BLaER1 (cell line): ENCODE measurements around the gene FANCE.

Source experiments
- H3K27ac ChIP-seq: shearing (Covaris generic); formaldehyde crosslinking; 2 replicates; pipeline ENCODE4 v1.8.1; 2022
- H3K27me3 ChIP-seq: shearing (Covaris generic); formaldehyde crosslinking; 2 replicates; pipeline ENCODE4 v1.8.1; 2022
- H3K36me3 ChIP-seq: shearing (Covaris generic); formaldehyde crosslinking; 2 replicates; pipeline ENCODE4 v1.8.1; 2022
- H3K4me1 ChIP-seq: shearing (Covaris generic); formaldehyde crosslinking; 2 replicates; pipeline ENCODE4 v1.8.1; 2022
- H3K4me2 ChIP-seq: shearing (Covaris generic); formaldehyde crosslinking; 2 replicates; pipeline ENCODE4 v1.8.1; 2022
- H3K4me3 ChIP-seq: shearing (Covaris generic); formaldehyde crosslinking; 2 replicates; pipeline ENCODE4 v1.8.1; 2022
- H3K9ac ChIP-seq: shearing (Covaris generic); formaldehyde crosslinking; 2 replicates; pipeline ENCODE4 v1.8.1; 2022
- H3K9me3 ChIP-seq: shearing (Covaris generic); formaldehyde crosslinking; 2 replicates; pipeline ENCODE4 v1.8.1; 2022
- H4K20me1 ChIP-seq: shearing (Covaris generic); formaldehyde crosslinking; 2 replicates; pipeline ENCODE4 v1.8.1; 2022
- Cebpa-rat ChIP-seq: shearing (Covaris generic); IDR thresholded peaks from 2 replicates; pipeline ENCODE4 v1.8.1; 2022

Gene FANCE

GRCh38 chr6:35483062-35483461, 30.9 kb downstream of the FANCE start:
- peaks cover 16% of the 10 kb centered on the region for H3K4me1 ChIP-seq
- no peaks in the 10 kb centered on the region for H3K9me3 ChIP-seq
- no peak overlapping the region for H3K4me2 ChIP-seq
- H3K27ac ChIP-seq: no peak overlapping the region
- H3K9ac ChIP-seq: no peak overlapping the region
- no peak for TF ChIP-seq Cebpa-rat
- H3K27me3 ChIP-seq: no peaks in the 10 kb centered on the region
- H3K36me3 ChIP-seq: no peaks in the 10 kb centered on the region
- no peaks in the 10 kb centered on the region for H4K20me1 ChIP-seq
- H3K4me3 ChIP-seq: no peak overlapping the region

- H4K20me1 ChIP-seq: no peaks in the 10 kb centered on the region
- no peaks in the 10 kb centered on the region for H3K9me3 ChIP-seq
- peaks cover 20% of the 10 kb centered on the region for H3K4me1 ChIP-seq
- no peaks in the 10 kb centered on the region for H3K36me3 ChIP-seq
- no peak for TF ChIP-seq Cebpa-rat
- no peak overlapping the region for H3K4me2 ChIP-seq
- H3K9ac ChIP-seq: no peak overlapping the region
- no peak overlapping the region for H3K27ac ChIP-seq
- no peaks in the 10 kb centered on the region for H3K27me3 ChIP-seq
- H3K4me3 ChIP-seq: no peak overlapping the region
Observed at GRCh38 chr6:35483490-35483889, 31.4 kb downstream of the FANCE start.

- no peaks in the 10 kb centered on the region for H3K9me3 ChIP-seq
- TF ChIP-seq Cebpa-rat: no peak
- H3K9ac ChIP-seq: no peak overlapping the region
- H3K27me3 ChIP-seq: no peaks in the 10 kb centered on the region
- H3K4me2 ChIP-seq: no peak overlapping the region
- no peaks in the 10 kb centered on the region for H3K36me3 ChIP-seq
- no peaks in the 10 kb centered on the region for H4K20me1 ChIP-seq
- H3K4me1 ChIP-seq: peaks cover 24% of the 10 kb centered on the region
- H3K4me3 ChIP-seq: no peak overlapping the region
- no peak overlapping the region for H3K27ac ChIP-seq
Observed at GRCh38 chr6:35483893-35484645, 31.9 kb downstream of the FANCE start.

- no peaks in the 10 kb centered on the region for H3K27me3 ChIP-seq
- H3K9ac ChIP-seq: no peak overlapping the region
- H3K27ac ChIP-seq: no peak overlapping the region
- peaks cover 20% of the 10 kb centered on the region for H3K4me1 ChIP-seq
- H4K20me1 ChIP-seq: no peaks in the 10 kb centered on the region
- H3K9me3 ChIP-seq: no peaks in the 10 kb centered on the region
- H3K4me2 ChIP-seq: no peak overlapping the region
- H3K4me3 ChIP-seq: no peak overlapping the region
- H3K36me3 ChIP-seq: no peaks in the 10 kb centered on the region
- TF ChIP-seq Cebpa-rat: no peak
Observed at GRCh38 chr6:35484921-35485392, 32.8 kb downstream of the FANCE start.

GRCh38 chr6:35485402-35485877, 33.3 kb downstream of the FANCE start:
- Histone ChIP-seq H4K20me1 (no peaks in the 10 kb centered on the region), H3K27me3 (no peaks in the 10 kb centered on the region), H3K36me3 (no peaks in the 10 kb centered on the region), H3K9ac (no peak overlapping the region), H3K9me3 (no peaks in the 10 kb centered on the region), H3K27ac (no peak overlapping the region), H3K4me3 (no peak overlapping the region), H3K4me1 (peaks cover 22% of the 10 kb centered on the region), H3K4me2 (no peak overlapping the region)
- no peak for TF ChIP-seq Cebpa-rat

GRCh38 chr6:35486005-35486925, 34.1 kb downstream of the FANCE start:
- no peaks in the 10 kb centered on the region for H3K27me3 ChIP-seq
- H3K4me3 ChIP-seq: no peak overlapping the region
- no peak overlapping the region for H3K27ac ChIP-seq
- peaks cover 30% of the 10 kb centered on the region for H3K4me1 ChIP-seq
- H3K9ac ChIP-seq: no peak overlapping the region
- peaks cover 2% of the 10 kb centered on the region; the same call in 1 of the 2 replicates for H4K20me1 ChIP-seq
- no peaks in the 10 kb centered on the region for H3K36me3 ChIP-seq
- no peak for TF ChIP-seq Cebpa-rat
- no peak overlapping the region for H3K4me2 ChIP-seq
- no peaks in the 10 kb centered on the region for H3K9me3 ChIP-seq

GRCh38 chr6:35487658-35488516, 35.7 kb downstream of the FANCE start:
- Histone ChIP-seq H3K9ac (no peak overlapping the region), H3K4me1 (peaks cover 47% of the 10 kb centered on the region), H3K4me2 (peak overlapping the region; percentile 50)

GRCh38 chr6:35488517-35488862, 36.4 kb downstream of the FANCE start:
- Histone ChIP-seq H3K4me1 (peaks cover 53% of the 10 kb centered on the region), H3K36me3 (no peaks in the 10 kb centered on the region), H3K4me2 (peak overlapping the region; percentile 50), H4K20me1 (peaks cover 24% of the 10 kb centered on the region), H3K27me3 (no peaks in the 10 kb centered on the region), H3K4me3 (no peak overlapping the region), H3K27ac (no peak overlapping the region; the same call in 1 of the 2 replicates), H3K9me3 (no peaks in the 10 kb centered on the region), H3K9ac (no peak overlapping the region)
- TF ChIP-seq Cebpa-rat: no peak

More at GRCh38 chr6:35487658-35488516, 35.7 kb downstream of the FANCE start:
- Histone ChIP-seq H3K27ac (no peak overlapping the region; the same call in 1 of the 2 replicates), H3K36me3 (no peaks in the 10 kb centered on the region), H3K4me3 (no peak overlapping the region), H3K9me3 (no peaks in the 10 kb centered on the region), H4K20me1 (peaks cover 18% of the 10 kb centered on the region), H3K27me3 (no peaks in the 10 kb centered on the region)
- no peak for TF ChIP-seq Cebpa-rat

- Histone ChIP-seq H3K36me3 (no peaks in the 10 kb centered on the region), H3K4me2 (no peak overlapping the region), H3K9ac (no peak overlapping the region), H3K4me3 (no peak overlapping the region), H4K20me1 (peaks cover 30% of the 10 kb centered on the region), H3K27me3 (no peaks in the 10 kb centered on the region), H3K4me1 (peaks cover 58% of the 10 kb centered on the region), H3K27ac (no peak overlapping the region), H3K9me3 (no peaks in the 10 kb centered on the region)
- no peak for TF ChIP-seq Cebpa-rat
Observed at GRCh38 chr6:35489066-35489465, 36.9 kb downstream of the FANCE start.
